IMR-90 (cell line): ENCODE measurements around the gene PLXDC1. TPM values are rescaled to one million over a fixed set of nuclear protein-coding genes. Genes with fewer than 3 reads are reported as not detected.

Source experiments
- ATAC-seq: fragments of 200-7000 bp; cut with Tn5 transposase; 2 replicates; pipeline ENCODE4 v1.9.1; 2020; ENCODE audit warnings: low read depth, mild to moderate bottlenecking, moderate library complexity
- BruUV-seq: library from RNA; stranded (reverse); fragments of 400-500 nt; replicated peaks from 2 replicates; lab custom pipeline; 2021; lab: Mats Ljungman, UMichigan
- CTCF ChIA-PET: fragments of 300-600 bp; formaldehyde crosslinking; extraction: SDS; loops from one replicate; lab custom pipeline; 2021; ENCODE audit warnings: antibody characterized with exemption; lab: Yijun Ruan, JAX
- POLR2A ChIA-PET: fragments of 300-600 bp; sonication (Branson Sonifier 250); formaldehyde crosslinking; loops from one replicate; lab custom pipeline; 2022; ENCODE audit warnings: antibody characterized with exemption; ENCODE audit not compliant: unreplicated experiment; lab: Charles Lee
- DNase-seq: peaks from one replicate; pipeline ENCODE4 v3.0.0; 2013
- H2AFZ ChIP-seq: replicated peaks from 2 replicates; pipeline ENCODE3; 2013; ENCODE audit warnings: low read length, mild to moderate bottlenecking; ENCODE audit not compliant: poor library complexity
- H2AK5ac ChIP-seq: 2 replicates; pipeline ENCODE4 v1.6.1; 2013; ENCODE audit warnings: low read depth, low read length, inconsistent platforms
- H2AK9ac ChIP-seq: replicated peaks from 2 replicates; pipeline ENCODE3; 2013; ENCODE audit warnings: mild to moderate bottlenecking, low read depth, low read length, moderate library complexity; ENCODE audit not compliant: poor library complexity
- H2BK120ac ChIP-seq: 2 replicates; pipeline ENCODE4 v1.6.1; 2013; ENCODE audit warnings: low read depth, low read length, inconsistent platforms
- H2BK15ac ChIP-seq: 3 replicates; pipeline ENCODE4 v1.6.1; 2013; ENCODE audit warnings: low read depth, low read length, inconsistent platforms
- H2BK20ac ChIP-seq: 2 replicates; pipeline ENCODE4 v1.6.1; 2013; ENCODE audit warnings: low read depth, mild to moderate bottlenecking, inconsistent platforms, low read length, moderate library complexity
- H2BK5ac ChIP-seq: 2 replicates; pipeline ENCODE4 v1.6.1; 2013; ENCODE audit warnings: mild to moderate bottlenecking, low read depth, low read length, inconsistent platforms; ENCODE audit not compliant: poor library complexity, severe bottlenecking
- H3K14ac ChIP-seq: replicated peaks from 2 replicates; pipeline ENCODE4 v1.6.1; 2013; ENCODE audit warnings: low read depth, low read length, inconsistent platforms
- H3K18ac ChIP-seq: 2 replicates; pipeline ENCODE4 v1.6.1; 2013; ENCODE audit warnings: low read depth, low read length, control low read depth
- H3K23ac ChIP-seq: 2 replicates; pipeline ENCODE4 v1.6.1; 2013; ENCODE audit warnings: low read depth, low read length, inconsistent platforms
- H3K27ac ChIP-seq: 2 replicates; pipeline ENCODE4 v1.5.1; 2013; ENCODE audit warnings: mild to moderate bottlenecking, control low read depth, low read length; ENCODE audit not compliant: insufficient read depth
- H3K27me3 ChIP-seq: 2 replicates; pipeline ENCODE4 v1.6.1; 2013; ENCODE audit warnings: low read length; ENCODE audit not compliant: control insufficient read depth, insufficient read depth
- H3K36me3 ChIP-seq: 2 replicates; pipeline ENCODE4 v1.6.1; 2013; ENCODE audit warnings: low read length, mixed read lengths; ENCODE audit not compliant: control insufficient read depth, insufficient read depth
- H3K4ac ChIP-seq: 2 replicates; pipeline ENCODE4 v1.6.1; 2013; ENCODE audit warnings: low read depth, low read length, inconsistent platforms
- H3K4me1 ChIP-seq: 2 replicates; pipeline ENCODE4 v1.6.1; 2013; ENCODE audit warnings: low read length, mixed read lengths; ENCODE audit not compliant: control insufficient read depth, insufficient read depth
- H3K4me2 ChIP-seq: 2 replicates; pipeline ENCODE4 v1.6.1; 2013; ENCODE audit warnings: low read depth, mild to moderate bottlenecking, control low read depth, low read length, moderate library complexity
- H3K4me3 ChIP-seq: 2 replicates; pipeline ENCODE4 v1.5.1; 2013; ENCODE audit warnings: low read depth, mild to moderate bottlenecking, control low read depth, low read length, moderate library complexity; ENCODE audit not compliant: insufficient read depth
- H3K56ac ChIP-seq: 2 replicates; pipeline ENCODE4 v1.6.1; 2013; ENCODE audit warnings: low read length, inconsistent platforms; ENCODE audit not compliant: insufficient read depth; ENCODE audit errors: extremely low read depth
- H3K79me1 ChIP-seq, 2 experiments: 2 replicates each; pipeline ENCODE4 v1.6.1; 2013; ENCODE audit warnings: low read length in 2 of 2, inconsistent platforms in 1 of 2, low read depth in 1 of 2
- H3K9ac ChIP-seq: 2 replicates; pipeline ENCODE4 v1.6.1; 2013; ENCODE audit warnings: low read depth, low read length, control low read depth
- H3K9me1 ChIP-seq: 2 replicates; pipeline ENCODE4 v1.6.1; 2013; ENCODE audit warnings: low read length, inconsistent platforms; ENCODE audit not compliant: insufficient read depth
- H3K9me3 ChIP-seq: 2 replicates; pipeline ENCODE4 v1.6.1; 2013; ENCODE audit warnings: low read length; ENCODE audit not compliant: control insufficient read depth, insufficient read depth
- H4K20me1 ChIP-seq: 2 replicates; pipeline ENCODE4 v1.6.1; 2013; ENCODE audit warnings: low read length, inconsistent platforms; ENCODE audit not compliant: insufficient read depth
- H4K5ac ChIP-seq: 2 replicates; pipeline ENCODE4 v1.6.1; 2013; ENCODE audit warnings: mild to moderate bottlenecking, low read depth, low read length, control low read depth
- H4K8ac ChIP-seq, 2 experiments: 2 replicates each; pipeline ENCODE4 v1.6.1; 2013; ENCODE audit warnings: low read depth in 2 of 2, low read length in 2 of 2, control low read depth in 1 of 2, inconsistent platforms in 1 of 2
- H4K91ac ChIP-seq: 2 replicates; pipeline ENCODE4 v1.6.1; 2013; ENCODE audit warnings: low read depth, low read length, inconsistent platforms; ENCODE audit not compliant: insufficient read depth
- BHLHE40 ChIP-seq: fragments of 150-350 bp; IDR thresholded peaks from 2 replicates; pipeline ENCODE4 v1.6.1; 2016; ENCODE audit warnings: mild to moderate bottlenecking, low read depth, low read length
- CEBPB ChIP-seq: IDR thresholded peaks from 2 replicates; pipeline ENCODE4 v1.6.1; 2012; ENCODE audit warnings: low read depth, low read length, improper control_type of control experiment
- CHD1 ChIP-seq: IDR thresholded peaks from 2 replicates; pipeline ENCODE4 v1.6.1; 2012; ENCODE audit warnings: low read depth, low read length, improper control_type of control experiment
- CTCF ChIP-seq: conservative IDR thresholded peaks from 2 replicates; pipeline ENCODE4 v1.5.1; 2012; ENCODE audit warnings: mild to moderate bottlenecking, low read depth, low read length, improper control_type of control experiment
- FOS ChIP-seq: fragments of 150-350 bp; IDR thresholded peaks from 2 replicates; pipeline ENCODE4 v1.6.1; 2016; ENCODE audit warnings: low read depth, low read length
- MAZ ChIP-seq: IDR thresholded peaks from 2 replicates; pipeline ENCODE4 v1.6.1; 2012; ENCODE audit warnings: low read depth, mild to moderate bottlenecking, low read length, improper control_type of control experiment, moderate library complexity, borderline replicate concordance
- MXI1 ChIP-seq: IDR thresholded peaks from 2 replicates; pipeline ENCODE4 v1.6.1; 2012; ENCODE audit warnings: low read depth, mild to moderate bottlenecking, low read length, moderate library complexity, borderline replicate concordance
- POLR2A ChIP-seq: IDR thresholded peaks from 2 replicates; pipeline ENCODE4 v1.6.1; 2012; ENCODE audit warnings: mild to moderate bottlenecking, low read depth, low read length
- RAD21 ChIP-seq: IDR thresholded peaks from 2 replicates; pipeline ENCODE4 v1.6.1; 2012; ENCODE audit warnings: low read length, improper control_type of control experiment
- RCOR1 ChIP-seq: IDR thresholded peaks from 2 replicates; pipeline ENCODE4 v1.6.1; 2012; ENCODE audit warnings: mild to moderate bottlenecking, low read length, improper control_type of control experiment; ENCODE audit not compliant: insufficient replicate concordance
- RFX5 ChIP-seq: IDR thresholded peaks from 2 replicates; pipeline ENCODE4 v1.8.0; 2012; ENCODE audit warnings: low read depth, mild to moderate bottlenecking, low read length, moderate library complexity
- WGBS, 2 experiments: methylation state at CpG; one replicate each; pipeline versions ENCODE4 v1.1.5 to v1.1.7; 2013; ENCODE audit warnings: missing lambda C conversion rate in 2 of 2; ENCODE audit not compliant: insufficient read length in 1 of 2; ENCODE audit errors: extremely low coverage in 2 of 2; 5-methylcytosine and 5-hydroxymethylcytosine counted together
- dilution Hi-C: fragments of 300-500 bp; cut with HindIII; formaldehyde crosslinking; loops from one replicate; pipeline ENCODE4 v1.14.3; 2018; ENCODE audit warnings: low sequenced_read_pairs; ENCODE audit not compliant: unreplicated experiment
- in situ Hi-C: fragments of 300-500 bp; cut with MboI; formaldehyde crosslinking; loops from 3 replicates; pipeline ENCODE4 v1.14.3; 2019; ENCODE audit warnings: low sequenced_read_pairs, inconsistent platforms, mixed read lengths
- intact Hi-C: fragments of 100-400 bp; cut with micrococcal nuclease; formaldehyde crosslinking; loops from 2 replicates; pipeline ENCODE4 v1.10.0; 2022
- polyA plus RNA-seq, 3 experiments: library from polyadenylated mRNA; depleted of rRNA; stranded (reverse); fragments of >200 nt; gene quantifications; 2 replicates each; pipeline ENCODE4 v1.2.3, GENCODE V29; 2012; ENCODE audit warnings: low replicate concordance in 1 of 3
- total RNA-seq: library from RNA; depleted of rRNA; stranded (reverse); fragments of >200 nt; gene quantifications from 2 replicates; pipeline ENCODE4 v1.2.3, GENCODE V29; 2012
- TF ChIP-seq, protein P1 (sequence below): fragments of 150-350 bp; IDR thresholded peaks from 2 replicates; pipeline ENCODE4 v1.6.1; 2016; ENCODE audit warnings: low read depth, mild to moderate bottlenecking, low read length, moderate library complexity, borderline replicate concordance

PLXDC1 gene
- total and polyA plus RNA-seq, 2 of the 4 experiments (the other 2 are of a cell fraction): under 0.01 to 0.50 TPM

DNA sequence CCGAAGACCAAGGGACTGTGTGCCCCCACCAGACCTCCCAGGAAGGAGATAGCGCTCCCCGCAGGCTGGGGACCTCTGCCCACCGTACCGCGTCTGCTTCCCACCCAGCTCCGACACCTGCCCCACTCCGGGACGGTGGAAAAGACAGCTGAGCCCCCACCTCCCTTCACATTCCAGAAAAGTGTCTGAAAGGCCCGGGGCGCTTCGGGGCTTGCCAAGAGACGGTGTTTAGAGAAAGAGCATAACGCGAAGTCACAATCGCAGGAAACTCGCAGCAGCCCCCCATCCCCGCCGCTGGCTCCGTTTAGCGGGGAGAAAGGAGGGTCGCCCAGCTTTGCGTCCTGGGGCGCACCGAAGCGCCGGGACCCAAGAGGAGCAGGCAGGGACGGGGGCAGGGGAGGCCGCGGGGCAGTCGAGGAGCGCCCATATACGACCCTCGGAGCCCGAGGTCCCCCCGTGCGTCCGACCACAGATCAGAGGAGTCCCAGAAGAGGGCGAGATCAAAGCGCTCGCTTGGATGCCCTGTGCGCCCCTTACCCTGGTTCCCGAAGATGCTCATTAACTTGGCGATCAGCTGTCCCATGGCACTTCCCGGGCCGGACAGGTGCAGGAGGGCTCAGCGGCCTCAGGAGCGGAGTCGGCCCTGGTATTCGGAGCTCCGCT lies 13.9 kb upstream of the PLXDC1 start (continued):
- TF ChIP-seq MXI1 (no peak), RFX5 (no peak)

GRCh38 chr17:39164675-39165143 lies 13.3 kb upstream of the PLXDC1 start:
- no peak overlapping the region; the same call in 1 of the 2 replicates for H3K56ac ChIP-seq
- peak overlapping the region; percentile 65 for H4K5ac ChIP-seq
- H3K9me3 ChIP-seq: no peaks in the 10 kb centered on the region
- H3K14ac ChIP-seq: peak overlapping the region; percentile 92; the same call in 1 of the 2 replicates
- H3K4me2 ChIP-seq: peak overlapping the region; percentile 91
- peak; percentile 96 for ATAC-seq
- H4K8ac ChIP-seq: peak overlapping the region; percentile 12 to 81; a peak in 2 of 4 replicates
- H2BK20ac ChIP-seq: no peak overlapping the region
- no peak overlapping the region for H2BK15ac ChIP-seq
- H3K9ac ChIP-seq: peak overlapping the region; percentile 37; the same call in 1 of the 2 replicates
- no peak overlapping the region; the same call in 1 of the 2 replicates for H4K91ac ChIP-seq
- no peak overlapping the region for H2BK5ac ChIP-seq
- H3K4me1 ChIP-seq: peaks cover 5% of the 10 kb centered on the region; the same call in 1 of the 2 replicates
- CTCF ChIA-PET: interaction anchor here (0.6 to 2.4 kb wide), 13 partner anchors 10 to 183 kb away, joined by 3 to 19 read pairs (median 3); no protein-coding TSS in a partner anchor
- peak overlapping the region; percentile 17 for H2AK9ac ChIP-seq
- in situ Hi-C loops: no loop called here
- intact Hi-C loops: loop anchor here (1.0 kb wide), 1 partner anchor 80 kb away; no protein-coding TSS in a partner anchor
- 4% methylated on average over 10 of the region's 15 CpGs; no CpG with 5 or more reads in 1 of the 2 experiments for WGBS, 2 experiments
- H3K23ac ChIP-seq: peak overlapping the region; percentile 26
- H3K18ac ChIP-seq: no peak overlapping the region
- BruUV-seq: no TSS peak
- dilution Hi-C loops: no loop called here
- H4K20me1 ChIP-seq: no peaks in the 10 kb centered on the region
- H3K36me3 ChIP-seq: no peaks in the 10 kb centered on the region
- DNase-seq: peak; percentile 89
- peak overlapping the region; percentile 92 for H2AFZ ChIP-seq
- peak overlapping the region; percentile 28 for H3K4ac ChIP-seq
- H3K79me1 ChIP-seq: no peaks in the 10 kb centered on the region
- peaks cover 6% of the 10 kb centered on the region for H3K9me1 ChIP-seq
- H3K4me3 ChIP-seq: peak overlapping the region; percentile 55
- peaks cover 35% of the 10 kb centered on the region for H3K27me3 ChIP-seq
- POLR2A ChIA-PET: interaction anchor here (1.4 kb wide), 1 partner anchor 10 kb away, joined by 3 read pairs; no protein-coding TSS in a partner anchor
- peak overlapping the region; percentile 25; the same call in 1 of the 2 replicates for H2AK5ac ChIP-seq
- no peak overlapping the region for H3K27ac ChIP-seq
- H2BK120ac ChIP-seq: peak overlapping the region; percentile 2; the same call in 1 of the 2 replicates
- peak; percentile 86 for TF ChIP-seq CTCF
- TF ChIP-seq POLR2A: no peak
- no peak for TF ChIP-seq RCOR1
- peak; percentile 59 for TF ChIP-seq RAD21
- TF ChIP-seq BHLHE40: no peak
- no peak for TF ChIP-seq CEBPB
- no peak for TF ChIP-seq CHD1
- TF ChIP-seq, protein P1, sequence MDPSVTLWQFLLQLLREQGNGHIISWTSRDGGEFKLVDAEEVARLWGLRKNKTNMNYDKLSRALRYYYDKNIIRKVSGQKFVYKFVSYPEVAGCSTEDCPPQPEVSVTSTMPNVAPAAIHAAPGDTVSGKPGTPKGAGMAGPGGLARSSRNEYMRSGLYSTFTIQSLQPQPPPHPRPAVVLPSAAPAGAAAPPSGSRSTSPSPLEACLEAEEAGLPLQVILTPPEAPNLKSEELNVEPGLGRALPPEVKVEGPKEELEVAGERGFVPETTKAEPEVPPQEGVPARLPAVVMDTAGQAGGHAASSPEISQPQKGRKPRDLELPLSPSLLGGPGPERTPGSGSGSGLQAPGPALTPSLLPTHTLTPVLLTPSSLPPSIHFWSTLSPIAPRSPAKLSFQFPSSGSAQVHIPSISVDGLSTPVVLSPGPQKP: no peak
- no peak for TF ChIP-seq MAZ
- no peak for TF ChIP-seq FOS
